GM23248 (cell line): Measurements from ENCODE around the gene ORM2.
"Not testable (repeated sequence)": the region's sequence is repeated elsewhere in the genome, so short reads cannot be mapped to it uniquely, and the experiment has no call there.

ENCODE experiments used
- EZH2 ChIP-seq: fragments of 200-600 bp; sonication (generic); IDR thresholded peaks from 2 replicates; pipeline ENCODE4 v1.6.1; 2018; ENCODE audit warnings: antibody characterized with exemption, mild to moderate bottlenecking; ENCODE audit not compliant: insufficient read depth, poor library complexity, severe bottlenecking
- EZH2phosphoT487 ChIP-seq: fragments of 200-600 bp; sonication (generic); IDR thresholded peaks from 2 replicates; pipeline ENCODE4 v1.6.1; 2018; ENCODE audit warnings: antibody characterized with exemption, moderate library complexity, mild to moderate bottlenecking, low read depth; ENCODE audit not compliant: insufficient read depth

DNA sequence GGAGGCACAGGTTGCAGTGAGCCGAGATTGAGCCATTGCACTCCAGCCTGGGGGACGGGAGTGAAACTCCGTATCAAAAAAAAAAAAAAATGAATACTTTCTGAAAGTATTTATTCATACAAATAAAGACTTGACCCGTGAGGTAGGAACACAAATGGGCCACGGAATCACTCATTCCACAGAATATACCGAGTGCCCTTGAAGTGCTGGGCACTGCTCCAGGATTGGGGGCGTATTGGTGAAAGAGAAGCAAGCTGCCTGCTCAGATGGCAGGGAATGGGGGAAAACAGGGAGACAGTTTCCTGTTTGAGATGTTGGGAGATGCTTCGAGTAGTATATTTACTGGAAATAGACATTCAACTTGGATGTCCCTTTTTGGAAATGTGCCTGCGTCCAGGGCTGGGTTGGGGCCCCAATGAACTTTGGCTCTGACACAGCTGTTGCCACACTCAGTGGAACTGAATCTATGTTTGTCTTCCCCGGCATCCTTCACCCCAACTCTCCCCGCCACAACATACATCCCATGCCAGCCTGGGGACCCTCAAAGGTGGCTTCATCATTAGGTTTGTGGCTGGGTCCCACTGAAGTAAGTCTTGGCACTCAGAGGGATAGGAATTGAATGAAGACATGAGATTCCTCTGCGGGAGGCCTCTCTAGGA is 7.4 kb upstream of the ORM2 start:
- not testable (repeated sequence) for TF ChIP-seq EZH2, EZH2phosphoT487
